Endothelial cell of umbilical vein (primary cell): ENCODE results near the gene ARHGEF19. TPM values are rescaled to one million over a fixed set of nuclear protein-coding genes. Genes with fewer than 3 reads are reported as not detected.

Experiments
- BruUV-seq: library from RNA; stranded (reverse); fragments of 400-500 nt; replicated peaks from 2 replicates; lab custom pipeline; 2021; lab: Mats Ljungman, UMichigan
- CTCF ChIA-PET: fragments of 300-600, 350-600 bp; sonication (Branson Sonifier 250); formaldehyde crosslinking; loops from one replicate; lab custom pipeline; 2021; ENCODE audit warnings: antibody characterized with exemption, inconsistent platforms; lab: Charles Lee
- POLR2A ChIA-PET: fragments of 300-600, 350-600 bp; sonication (Branson Sonifier 250); formaldehyde crosslinking; loops from one replicate; lab custom pipeline; 2021; ENCODE audit warnings: antibody characterized with exemption, inconsistent platforms; lab: Charles Lee
- DNase-seq: peaks from one replicate; pipeline ENCODE4 v3.0.0-alpha.2; 2011; ENCODE audit warnings: low read depth, low spot score
- FAIRE-seq: peaks from 2 replicates; lab custom pipeline; 2011; peaks lifted over from hg19 to GRCh38; lab: Jason Lieb, UNC
- H2AFZ ChIP-seq: 2 replicates; pipeline ENCODE4 v1.6.0; 2012; ENCODE audit warnings: low read depth, low read length, control low read depth, inconsistent platforms
- H3K27ac ChIP-seq: 2 replicates; pipeline ENCODE4 v1.5.1; 2011; ENCODE audit warnings: low read depth, mild to moderate bottlenecking, control low read depth, low read length, moderate library complexity; ENCODE audit not compliant: insufficient read depth
- H3K27me3 ChIP-seq, 2 experiments: 2 replicates each; pipeline versions ENCODE4 v1.6.0 to v1.6.1; 2011; ENCODE audit warnings: low read length in 2 of 2, mixed read lengths in 1 of 2; ENCODE audit not compliant: control insufficient read depth in 2 of 2, insufficient read depth in 2 of 2
- H3K36me3 ChIP-seq, 2 experiments: 2 replicates in 1 of 2; 3 replicates in 1 of 2; pipeline ENCODE4 v1.5.1; 2011; ENCODE audit warnings: low read length in 2 of 2, mild to moderate bottlenecking in 1 of 2, moderate library complexity in 1 of 2; ENCODE audit not compliant: control insufficient read depth in 2 of 2, insufficient read depth in 2 of 2; ENCODE audit errors: extremely low read depth in 1 of 2
- H3K4me1 ChIP-seq: 3 replicates; pipeline ENCODE4 v1.5.1; 2011; ENCODE audit warnings: mild to moderate bottlenecking, low read length; ENCODE audit not compliant: control insufficient read depth, insufficient read depth; ENCODE audit errors: extremely low read depth
- H3K4me2 ChIP-seq: 2 replicates; pipeline ENCODE4 v1.6.1; 2011; ENCODE audit warnings: low read length, control low read depth, mixed read lengths; ENCODE audit not compliant: insufficient read depth
- H3K4me3 ChIP-seq, 3 experiments: fragments of 200-600 bp in 1 of 3; sonication (generic), shearing (Covaris generic) in 1 of 3; replicated peaks in 1 of 3; 2 replicates each; pipeline ENCODE4 v1.5.1; 2011 to 2016; ENCODE audit warnings: control low read depth in 3 of 3, low read length in 3 of 3, mild to moderate bottlenecking in 2 of 3, inconsistent platforms in 1 of 3, low read depth in 1 of 3, moderate library complexity in 1 of 3; ENCODE audit not compliant: insufficient read depth in 1 of 3
- H3K79me2 ChIP-seq: 2 replicates; pipeline ENCODE4 v1.6.0; 2012; ENCODE audit warnings: low read length, inconsistent platforms; ENCODE audit not compliant: control insufficient read depth, insufficient read depth
- H3K9ac ChIP-seq: replicated peaks from 2 replicates; pipeline ENCODE3; 2011; ENCODE audit warnings: low read length, control low read depth; ENCODE audit not compliant: insufficient read depth; ENCODE audit errors: extremely low read depth
- H3K9me1 ChIP-seq: replicated peaks from 3 replicates; pipeline ENCODE4 v1.6.0; 2011; ENCODE audit warnings: mild to moderate bottlenecking, low read length; ENCODE audit not compliant: control insufficient read depth, insufficient read depth; ENCODE audit errors: extremely low read depth
- H3K9me3 ChIP-seq: replicated peaks from 2 replicates; pipeline ENCODE4 v1.5.1; 2012; ENCODE audit warnings: low read length, inconsistent platforms; ENCODE audit not compliant: control insufficient read depth, insufficient read depth
- H4K20me1 ChIP-seq: replicated peaks from 2 replicates; pipeline ENCODE3; 2011; ENCODE audit warnings: mild to moderate bottlenecking, low read length; ENCODE audit not compliant: control insufficient read depth, insufficient read depth; ENCODE audit errors: extremely low read depth
- EZH2 ChIP-seq: IDR thresholded peaks from 2 replicates; pipeline ENCODE4 v1.6.1; 2012; ENCODE audit warnings: borderline replicate concordance, low read depth, mild to moderate bottlenecking, moderate library complexity, low read length, inconsistent platforms; ENCODE audit not compliant: severe bottlenecking
- FOS ChIP-seq: IDR thresholded peaks from 2 replicates; pipeline ENCODE4 v1.6.1; 2011; ENCODE audit warnings: mild to moderate bottlenecking, low read length, moderate library complexity, borderline replicate concordance; ENCODE audit not compliant: insufficient read depth
- GATA2 ChIP-seq: IDR thresholded peaks from 2 replicates; pipeline ENCODE4 v1.7.0; 2011; ENCODE audit warnings: low read depth, mild to moderate bottlenecking, moderate library complexity, mixed read lengths, low read length; ENCODE audit not compliant: insufficient read length, insufficient read depth
- JUN ChIP-seq: IDR thresholded peaks from 2 replicates; pipeline ENCODE4 v1.6.1; 2011; ENCODE audit warnings: borderline replicate concordance, low read depth; ENCODE audit not compliant: insufficient read length, insufficient read depth
- MYC ChIP-seq: IDR thresholded peaks from one replicate; pipeline ENCODE4 v1.6.1; 2011; ENCODE audit warnings: mild to moderate bottlenecking, low read depth, low read length
- POLR2A ChIP-seq: IDR thresholded peaks from 2 replicates; pipeline ENCODE4 v1.6.1; 2012; ENCODE audit warnings: low read depth, mild to moderate bottlenecking, control low read depth, low read length
- POLR2AphosphoS5 ChIP-seq: IDR thresholded peaks from 2 replicates; pipeline ENCODE4 v1.6.1; 2012; ENCODE audit warnings: low read depth, mild to moderate bottlenecking, control low read depth, low read length, moderate library complexity; ENCODE audit not compliant: insufficient read depth
- dilution Hi-C: fragments of 300-500 bp; cut with MboI; formaldehyde crosslinking; loops from one replicate; pipeline ENCODE4 v1.15.0; 2019; ENCODE audit warnings: low sequenced_read_pairs; ENCODE audit not compliant: extremely low pct_ligation_motif_present
- intact Hi-C: fragments of 100-400 bp; cut with micrococcal nuclease; formaldehyde crosslinking; loops from one replicate; pipeline ENCODE4 v1.10.0; 2022
- polyA plus RNA-seq, 4 experiments: library from polyadenylated mRNA; depleted of rRNA in 3 of 4; stranded (reverse) in 3 of 4; unstranded in 1 of 4; fragments of >200 nt; gene quantifications; 2 replicates each; pipeline versions ENCODE4 v1.2.1 to v1.2.3, GENCODE V29; 2011 to 2012; ENCODE audit warnings: missing spikeins in 1 of 4
- total RNA-seq: library from RNA; stranded (reverse); gene quantifications from 2 replicates; pipeline ENCODE4 v1.2.3, GENCODE V29; 2021
- TF ChIP-seq, protein P1 (sequence below): IDR thresholded peaks from 2 replicates; pipeline ENCODE4 v1.6.1; 2011; ENCODE audit not compliant: insufficient read depth, insufficient read length
- TF ChIP-seq, protein P2 (sequence below), 2 donors: IDR thresholded peaks; 1 replicate in 1 of 2; 2 replicates in 1 of 2; pipeline ENCODE4 v1.5.1; 2011; ENCODE audit warnings: low read length in 2 of 2, mild to moderate bottlenecking in 2 of 2, moderate library complexity in 2 of 2, control low read depth in 1 of 2, inconsistent platforms in 1 of 2, low read depth in 1 of 2; ENCODE audit not compliant: insufficient read depth in 1 of 2; ENCODE audit errors: extremely low read depth in 1 of 2

Gene ARHGEF19
- total and polyA plus RNA-seq, 2 donors (not counting 3 experiments of a cell fraction or from before 2014, with no cell fraction given): 6.2 to 8.0 TPM

GRCh38 chr1:16209847-16210407 is 2.5 kb downstream of the ARHGEF19 start:
- no peak for TF ChIP-seq MYC
- TF ChIP-seq GATA2: no peak
- no peak for TF ChIP-seq EZH2
- no peak for TF ChIP-seq FOS
- no peak for TF ChIP-seq JUN
- no peak for TF ChIP-seq POLR2A
- TF ChIP-seq POLR2AphosphoS5: no peak
- TF ChIP-seq, protein P1, sequence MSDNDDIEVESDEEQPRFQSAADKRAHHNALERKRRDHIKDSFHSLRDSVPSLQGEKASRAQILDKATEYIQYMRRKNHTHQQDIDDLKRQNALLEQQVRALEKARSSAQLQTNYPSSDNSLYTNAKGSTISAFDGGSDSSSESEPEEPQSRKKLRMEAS: no peak
- TF ChIP-seq, protein P2, sequence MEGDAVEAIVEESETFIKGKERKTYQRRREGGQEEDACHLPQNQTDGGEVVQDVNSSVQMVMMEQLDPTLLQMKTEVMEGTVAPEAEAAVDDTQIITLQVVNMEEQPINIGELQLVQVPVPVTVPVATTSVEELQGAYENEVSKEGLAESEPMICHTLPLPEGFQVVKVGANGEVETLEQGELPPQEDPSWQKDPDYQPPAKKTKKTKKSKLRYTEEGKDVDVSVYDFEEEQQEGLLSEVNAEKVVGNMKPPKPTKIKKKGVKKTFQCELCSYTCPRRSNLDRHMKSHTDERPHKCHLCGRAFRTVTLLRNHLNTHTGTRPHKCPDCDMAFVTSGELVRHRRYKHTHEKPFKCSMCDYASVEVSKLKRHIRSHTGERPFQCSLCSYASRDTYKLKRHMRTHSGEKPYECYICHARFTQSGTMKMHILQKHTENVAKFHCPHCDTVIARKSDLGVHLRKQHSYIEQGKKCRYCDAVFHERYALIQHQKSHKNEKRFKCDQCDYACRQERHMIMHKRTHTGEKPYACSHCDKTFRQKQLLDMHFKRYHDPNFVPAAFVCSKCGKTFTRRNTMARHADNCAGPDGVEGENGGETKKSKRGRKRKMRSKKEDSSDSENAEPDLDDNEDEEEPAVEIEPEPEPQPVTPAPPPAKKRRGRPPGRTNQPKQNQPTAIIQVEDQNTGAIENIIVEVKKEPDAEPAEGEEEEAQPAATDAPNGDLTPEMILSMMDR (IDR thresholded peaks at IDR 0.05; ENCODE audit: extremely low read depth in 1 of 2, insufficient read depth in 1 of 2, low read depth in 1 of 2, low read length in 2 of 2): no peak
- dilution Hi-C loops (no loop called here), intact Hi-C loops (loop anchor here (5.0 to 10.0 kb wide), 2 partner anchors 142 to 235 kb away; partner anchors contain the start of genes FBXO42 and NECAP2)
- Histone ChIP-seq H3K4me3 (no peak overlapping the region), H3K4me1 (peaks cover 9% of the 10 kb centered on the region), H2AFZ (no peak overlapping the region), H3K9ac (no peak overlapping the region), H3K9me1 (no peaks in the 10 kb centered on the region), H3K4me2 (no peak overlapping the region), H3K36me3 (no peaks in the 10 kb centered on the region), H3K27me3 (no peaks in the 10 kb centered on the region), H4K20me1 (no peaks in the 10 kb centered on the region), H3K9me3 (no peaks in the 10 kb centered on the region), H3K79me2 (no peaks in the 10 kb centered on the region), H3K27ac (no peak overlapping the region)
- FAIRE-seq (no peak), DNase-seq (no peak)
- BruUV-seq: no TSS peak
- ChIA-PET CTCF (no interaction called here), POLR2A (no interaction called here)
